ENCODE results near the gene LRMDA. TPM values are rescaled to one million over a fixed set of nuclear protein-coding genes. Genes with fewer than 3 reads are reported as not detected.
A peak's percentile ranks its signal among the peaks of the same experiment; 100 is the strongest.

LRMDA gene
- total and polyA plus RNA-seq, 2 of the 8 experiments (the other 6 are each of a cell fraction or from before 2014, with no cell fraction given) = 0.86 to 2.8 TPM

- TF ChIP-seq NANOG (IDR thresholded peaks at IDR 0.05; ENCODE audit: insufficient read depth, low read depth, low read length, poor library complexity, severe bottlenecking) (peak; percentile 87), CHD7 (IDR thresholded peaks at IDR 0.05; ENCODE audit: insufficient replicate concordance, low read length) (peak; percentile 91), TEAD4 (IDR thresholded peaks at IDR 0.05; ENCODE audit: low read depth, low read length) (0 out of 2 replicates have a peak, but pooled peaks have one; percentile 49), MAFK (IDR thresholded peaks at IDR 0.05; ENCODE audit: low read depth, low read length) (no peak), TBP (IDR thresholded peaks at IDR 0.05; ENCODE audit: low read depth, low read length) (no peak), TCF12 (IDR thresholded peaks at IDR 0.05; ENCODE audit: low read depth, low read length) (peak; percentile 93), POU5F1 (IDR thresholded peaks at IDR 0.05; ENCODE audit: low read depth, low read length) (0 out of 2 replicates have a peak, but pooled peaks have one; percentile 43), KDM1A (IDR thresholded peaks at IDR 0.05; ENCODE audit: borderline replicate concordance, low read length) (no peak), RAD21 (IDR thresholded peaks at IDR 0.05 in 1 of 2, conservative IDR thresholded peaks at IDR 0.05 in 1 of 2; ENCODE audit: low read depth in 2 of 2, low read length in 2 of 2) (no peak), CEBPB (IDR thresholded peaks at IDR 0.05; ENCODE audit: low read depth, low read length) (no peak)
Observed at GRCh38 chr10:76231286-76231934, 800.0 kb downstream of the LRMDA start (continued).
